ENCODE results near the gene BLNK.

- TF ChIP-seq CTCF (IDR thresholded peaks at IDR 0.05; ENCODE audit: borderline replicate concordance, extremely low read depth, low read length, poor library complexity, severe bottlenecking) (no peak), EZH2 (IDR thresholded peaks at IDR 0.05; ENCODE audit: borderline replicate concordance, low read depth, low read length, severe bottlenecking) (no peak)
These were observed 105.6 kb downstream of the BLNK start for GRCh38 chr10:96165726-96166125.

Data from DND-41 (cell line).